GM23338 (cell line): Measurements from ENCODE around the gene MRPL34.

Source experiments
- CREB1 ChIP-seq: fragments of 250-450 bp; sonication (Bioruptor Pico); IDR thresholded peaks from 2 replicates; pipeline ENCODE4 v1.5.0; 2020; ENCODE audit warnings: low read depth, mild to moderate bottlenecking, moderate library complexity
- CTCF ChIP-seq, 2 experiments: fragments of 200-600 bp in 1 of 2; sonication (generic) in 1 of 2; conservative IDR thresholded peaks; 2 replicates each; pipeline versions ENCODE4 v1.5.1 to v1.6.1; 2016 to 2017; ENCODE audit warnings: antibody characterized with exemption in 2 of 2, low read depth in 2 of 2, mild to moderate bottlenecking in 2 of 2, moderate library complexity in 1 of 2
- EZH2 ChIP-seq: fragments of 200-600 bp; sonication (generic); IDR thresholded peaks from one replicate; pipeline ENCODE4 v1.8.0; 2017; ENCODE audit warnings: antibody characterized with exemption, mild to moderate bottlenecking, low read depth; ENCODE audit not compliant: unreplicated experiment
- EZH2phosphoT487 ChIP-seq: fragments of 200-600 bp; sonication (generic); IDR thresholded peaks from one replicate; pipeline ENCODE4 v1.8.1; 2018; ENCODE audit warnings: antibody characterized with exemption; ENCODE audit not compliant: unreplicated experiment
- NANOG ChIP-seq: IDR thresholded peaks from 2 replicates; pipeline ENCODE4 v1.6.1; 2016; ENCODE audit warnings: antibody characterized with exemption, borderline replicate concordance
- POLR2AphosphoS5 ChIP-seq: IDR thresholded peaks from 2 replicates; pipeline ENCODE4 v1.6.1; 2016; ENCODE audit warnings: antibody characterized with exemption, low read depth
- REST ChIP-seq: IDR thresholded peaks from one replicate; pipeline ENCODE4 v1.6.1; 2018; ENCODE audit warnings: antibody characterized with exemption; ENCODE audit not compliant: unreplicated experiment

- TF ChIP-seq CTCF (conservative IDR thresholded peaks at IDR 0.05; ENCODE audit: low read depth in 2 of 2) (peak; percentile 65 to 74), EZH2 (no peak), POLR2AphosphoS5 (peak; percentile 79), REST (no peak), EZH2phosphoT487 (no peak), NANOG (no peak), CREB1 (CRISPR knock-in tag) (no peak)
Measured at GRCh38 chr19:17305517-17306284, at the start of gene MRPL34.
